ENCODE results near the gene TOMM5.

- TF ChIP-seq, protein P1, sequence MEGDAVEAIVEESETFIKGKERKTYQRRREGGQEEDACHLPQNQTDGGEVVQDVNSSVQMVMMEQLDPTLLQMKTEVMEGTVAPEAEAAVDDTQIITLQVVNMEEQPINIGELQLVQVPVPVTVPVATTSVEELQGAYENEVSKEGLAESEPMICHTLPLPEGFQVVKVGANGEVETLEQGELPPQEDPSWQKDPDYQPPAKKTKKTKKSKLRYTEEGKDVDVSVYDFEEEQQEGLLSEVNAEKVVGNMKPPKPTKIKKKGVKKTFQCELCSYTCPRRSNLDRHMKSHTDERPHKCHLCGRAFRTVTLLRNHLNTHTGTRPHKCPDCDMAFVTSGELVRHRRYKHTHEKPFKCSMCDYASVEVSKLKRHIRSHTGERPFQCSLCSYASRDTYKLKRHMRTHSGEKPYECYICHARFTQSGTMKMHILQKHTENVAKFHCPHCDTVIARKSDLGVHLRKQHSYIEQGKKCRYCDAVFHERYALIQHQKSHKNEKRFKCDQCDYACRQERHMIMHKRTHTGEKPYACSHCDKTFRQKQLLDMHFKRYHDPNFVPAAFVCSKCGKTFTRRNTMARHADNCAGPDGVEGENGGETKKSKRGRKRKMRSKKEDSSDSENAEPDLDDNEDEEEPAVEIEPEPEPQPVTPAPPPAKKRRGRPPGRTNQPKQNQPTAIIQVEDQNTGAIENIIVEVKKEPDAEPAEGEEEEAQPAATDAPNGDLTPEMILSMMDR (IDR thresholded peaks at IDR 0.05) = no peak
- TF ChIP-seq POLR2A (IDR thresholded peaks at IDR 0.05) = no peak
- no peak for TF ChIP-seq POLR2AphosphoS5 (IDR thresholded peaks at IDR 0.05)
- no peak for TF ChIP-seq EP300 (IDR thresholded peaks at IDR 0.05)
These were observed 19.6 kb upstream of the TOMM5 start for GRCh38 chr9:37611961-37612360.

Data from upper lobe of left lung (tissue), 4 donors.